GM12891 (cell line): ENCODE measurements around the gene POLG.

Experiments
- POLR2A ChIP-seq: IDR thresholded peaks from 2 replicates; pipeline ENCODE4 v1.6.1; 2011; ENCODE audit warnings: low read depth, low read length, control low read depth
- POLR2AphosphoS5 ChIP-seq: IDR thresholded peaks from 2 replicates; pipeline ENCODE4 v1.6.1; 2011; ENCODE audit warnings: low read depth, low read length, control low read depth
- POU2F2 ChIP-seq: IDR thresholded peaks from 2 replicates; pipeline ENCODE4 v1.6.1; 2011; ENCODE audit warnings: low read depth, mild to moderate bottlenecking, control low read depth, low read length, moderate library complexity

DNA sequence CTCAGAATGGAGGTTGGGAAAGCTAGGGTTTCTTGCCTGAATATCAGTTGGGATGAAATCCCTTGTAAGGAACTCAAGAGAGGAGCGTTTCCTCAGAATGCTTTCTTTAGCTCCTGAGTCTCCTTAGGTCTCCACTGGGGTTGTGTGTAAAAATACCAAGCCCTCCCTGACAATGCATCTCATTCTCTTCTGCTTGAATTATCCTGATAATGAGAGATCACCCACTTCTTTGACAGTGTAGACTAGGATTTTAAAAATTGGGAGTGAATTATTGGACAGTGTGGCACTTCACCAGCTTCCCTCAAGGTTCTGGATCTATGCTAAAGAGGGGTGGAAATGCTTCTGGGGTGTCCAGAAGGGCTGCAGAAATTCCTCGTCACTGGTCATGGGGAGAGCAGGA is 41.8 kb upstream of the POLG start:
- TF ChIP-seq POLR2A (no peak), POLR2AphosphoS5 (no peak), POU2F2 (no peak)
